GM19351 (cell line): ENCODE measurements around the gene CELSR2.
"Not testable (repeated sequence)": the region's sequence is repeated elsewhere in the genome, so short reads cannot be mapped to it uniquely, and the experiment has no call there.

Experiments
- ATAC-seq: cut with Tn5 transposase; IDR thresholded peaks from one replicate; pipeline ENCODE4 v1.9.1; 2021; ENCODE audit warnings: mild to moderate bottlenecking, moderate library complexity; ENCODE audit not compliant: unreplicated experiment

The CELSR2 gene

GRCh38 chr1:109298666-109299557 lies 49.6 kb downstream of the CELSR2 start:
- ATAC-seq, result no peak

DNA sequence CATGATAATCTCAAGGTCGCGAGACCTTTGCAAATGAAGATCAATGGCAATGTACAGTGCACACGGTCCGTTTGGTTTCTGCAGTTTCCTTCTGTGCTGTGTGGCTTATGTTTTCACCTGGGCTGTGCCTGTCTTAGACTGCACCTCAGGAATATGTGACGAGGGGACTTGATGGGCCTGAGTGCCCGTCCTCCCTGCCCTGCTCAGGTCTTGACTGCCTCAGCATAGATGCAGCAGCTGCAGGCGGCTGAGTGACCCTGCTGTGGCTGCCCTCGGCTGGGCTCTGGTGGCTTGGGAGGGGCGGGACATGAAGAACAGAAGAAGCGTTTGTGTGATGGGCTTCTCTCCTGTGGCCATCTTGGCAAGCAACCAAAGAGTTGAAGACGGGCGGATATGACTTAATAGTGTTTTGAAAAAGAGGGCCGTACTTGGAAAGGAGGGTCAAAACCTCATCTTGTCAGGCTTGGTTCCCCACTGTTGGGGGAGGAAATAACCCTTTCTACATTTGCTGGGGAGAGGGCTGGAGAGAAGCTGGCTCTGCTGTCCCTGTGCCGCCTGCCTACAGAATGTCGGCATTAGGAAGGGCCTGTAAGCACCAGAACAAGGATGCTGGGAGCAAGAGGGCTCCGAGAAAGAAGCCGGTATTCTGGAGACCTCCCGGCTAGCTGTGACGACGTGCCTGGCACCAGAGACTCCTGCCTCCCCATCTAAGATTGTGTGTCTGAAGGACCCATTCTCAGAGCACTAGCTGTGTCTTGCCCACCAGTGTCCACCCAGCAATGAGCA lies 50.4 kb downstream of the CELSR2 start:
- no peak for ATAC-seq

DNA sequence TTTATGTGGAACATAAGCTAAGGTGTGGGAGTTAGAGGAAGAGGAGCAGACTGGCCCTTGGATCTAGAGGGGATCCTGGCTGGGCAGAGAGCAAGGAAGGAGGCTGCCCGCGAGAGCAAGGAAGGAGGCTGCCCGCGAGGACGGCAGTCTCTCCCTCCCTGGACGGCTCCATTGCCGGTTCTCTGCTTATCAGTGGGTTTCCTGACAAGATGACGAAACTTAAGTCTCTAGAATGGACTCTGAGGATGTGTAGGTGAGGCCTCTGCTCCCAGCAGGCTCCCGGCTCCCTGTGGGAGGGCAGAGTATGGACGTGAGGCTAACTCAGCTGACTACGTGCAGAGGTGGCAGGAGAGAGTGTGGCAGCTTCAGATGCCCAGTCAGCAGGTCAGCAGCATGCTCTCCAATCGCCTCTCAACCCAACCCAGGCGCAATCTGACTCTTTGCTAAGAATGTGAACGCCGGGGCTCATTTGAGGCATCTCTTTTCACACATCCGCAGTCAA lies 51.4 kb downstream of the CELSR2 start:
- ATAC-seq, result no peak

DNA sequence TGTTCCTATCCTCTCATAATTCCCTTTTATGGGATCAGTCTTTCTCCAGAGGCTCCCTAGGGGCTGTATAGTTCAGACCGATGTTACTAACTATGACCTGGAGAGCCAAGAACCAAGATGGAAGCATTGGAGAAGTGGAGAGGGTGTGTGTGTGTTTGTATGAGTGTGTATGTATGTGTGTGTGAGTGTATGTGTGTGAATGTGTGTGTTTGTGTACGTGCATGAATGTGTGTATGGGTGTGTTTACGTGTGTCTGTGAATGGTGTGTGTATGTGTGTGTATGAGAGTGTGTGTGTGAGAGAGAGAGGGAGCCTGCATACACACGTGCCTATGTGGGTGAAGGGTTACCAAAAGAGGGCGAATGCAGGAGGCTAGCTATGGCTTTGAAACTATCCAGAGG lies 52.5 kb downstream of the CELSR2 start:
- no peak for ATAC-seq

DNA sequence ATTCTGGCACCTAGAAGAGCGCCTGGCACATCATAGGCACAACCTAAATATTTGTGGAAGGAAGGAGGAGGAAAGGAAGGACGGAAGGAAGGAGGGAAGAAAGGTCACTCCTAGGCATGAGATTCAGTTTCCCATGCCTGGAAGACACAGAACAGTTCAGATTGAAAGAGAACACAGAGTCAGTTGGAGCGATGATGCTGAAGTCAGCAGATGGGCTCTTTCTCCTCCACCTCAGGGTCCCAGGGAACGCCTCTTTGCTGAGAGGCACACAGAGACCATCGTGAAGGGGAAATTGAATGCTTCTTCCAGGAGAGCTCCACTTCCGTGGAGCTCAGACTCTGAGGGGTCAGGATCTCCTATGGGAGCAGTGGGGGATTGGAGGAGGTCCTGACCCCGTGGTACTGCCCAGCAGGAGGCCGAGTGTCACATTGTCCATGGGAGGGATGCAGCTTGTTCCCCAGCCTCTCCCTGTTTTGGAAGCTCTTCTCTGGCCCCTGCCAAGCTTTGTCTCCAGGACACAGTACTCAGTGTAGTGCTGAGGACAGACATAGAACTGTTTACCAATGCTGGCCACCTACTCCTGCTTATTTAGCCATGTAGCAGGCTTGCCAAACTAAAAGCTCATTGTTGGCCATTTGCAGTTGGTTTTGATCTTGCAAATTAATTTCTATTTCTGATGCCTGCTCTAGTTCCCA lies 55.0 kb downstream of the CELSR2 start:
- ATAC-seq, result no peak

- ATAC-seq, result not testable (repeated sequence)
These were observed 56.7 kb downstream of the CELSR2 start for GRCh38 chr1:109305991-109306390.

GRCh38 chr1:109306832-109307273 lies 57.5 kb downstream of the CELSR2 start, which contains the start of gene MYBPHL:
Gene MYBPHL (minus strand): TSS chr1:109307011. CDS start chr1:109306991, 20 bp downstream.
- ATAC-seq, result no peak

DNA sequence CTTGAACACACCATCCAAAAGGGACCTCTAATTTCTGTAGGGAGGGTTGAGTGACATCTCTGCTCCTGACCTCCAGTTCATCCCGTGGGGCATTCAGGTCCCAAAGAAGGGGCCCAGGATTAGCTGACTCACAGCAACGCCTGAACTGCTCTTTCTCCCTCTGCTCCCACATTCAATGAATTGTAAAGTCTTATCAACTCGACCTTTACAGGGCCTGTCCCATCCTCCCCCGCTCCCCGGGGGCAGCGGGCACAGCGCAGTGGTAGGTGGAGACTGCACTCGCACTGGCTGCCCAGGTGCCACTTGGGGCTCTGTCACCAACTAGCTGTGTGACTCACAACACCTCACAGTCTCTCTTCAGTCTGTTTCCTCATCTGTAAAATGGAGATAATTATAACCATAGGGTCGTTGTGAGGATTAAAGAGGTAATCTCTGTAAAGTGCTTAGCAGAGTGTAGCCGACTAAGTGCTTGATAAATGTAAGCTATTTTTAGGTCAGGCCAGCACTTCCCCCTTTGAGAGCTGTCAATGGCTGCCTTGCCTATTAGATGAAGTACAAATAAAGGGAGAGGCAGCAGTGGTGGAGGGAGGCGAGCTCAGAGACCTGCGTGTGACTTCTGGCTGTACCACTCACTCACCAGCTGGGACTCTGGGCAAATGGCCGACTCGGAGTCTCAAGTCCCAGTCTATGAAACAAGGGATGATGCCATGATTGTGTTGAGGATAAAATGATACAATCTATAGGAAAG lies 58.1 kb downstream of the CELSR2 start:
- ATAC-seq, result no peak

GRCh38 chr1:109309347-109309746 lies 60.0 kb downstream of the CELSR2 start:
- ATAC-seq, result no peak

GRCh38 chr1:109312246-109312645 lies 62.9 kb downstream of the CELSR2 start:
- ATAC-seq, result no peak

DNA sequence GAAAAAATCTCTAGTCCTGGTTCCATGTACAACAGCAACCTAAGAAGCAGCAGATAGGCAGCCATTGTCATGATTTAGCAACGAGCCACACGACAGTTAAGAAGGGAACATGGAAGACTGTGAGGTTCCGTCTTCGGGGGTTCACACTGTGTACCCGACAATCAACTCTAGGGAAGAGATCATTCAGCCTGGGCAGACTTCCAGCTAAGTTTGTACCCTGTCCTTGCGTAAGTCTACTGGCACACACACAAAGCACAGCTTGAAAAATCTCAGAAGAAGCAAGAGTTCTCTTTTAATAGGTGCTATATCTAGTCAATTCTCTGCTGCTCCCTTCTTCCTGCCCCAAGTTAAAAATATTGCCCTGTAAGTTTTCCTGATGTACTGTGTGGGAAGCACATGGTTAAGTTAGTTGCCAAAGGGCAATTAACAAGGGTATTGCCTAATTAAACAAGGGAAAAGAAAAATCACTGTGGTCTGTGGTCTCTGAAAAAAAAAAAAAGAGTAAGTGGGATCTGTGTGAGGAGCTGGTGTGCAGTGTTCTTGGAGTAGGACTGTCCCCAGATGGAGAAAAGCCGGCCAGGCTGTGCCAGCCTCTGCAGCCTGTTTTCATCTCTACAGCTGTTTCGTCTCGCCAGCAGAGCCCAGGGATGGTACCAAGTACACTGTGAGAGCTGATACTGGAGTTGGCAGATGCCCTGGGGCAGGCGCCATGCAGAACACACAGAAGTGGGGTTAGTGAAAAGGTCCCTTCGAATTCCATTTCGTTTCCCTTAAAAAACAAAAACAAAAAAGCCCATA lies 63.8 kb downstream of the CELSR2 start:
- no peak for ATAC-seq

- no peak for ATAC-seq
These were observed 65.5 kb downstream of the CELSR2 start for GRCh38 chr1:109314795-109315194.

GRCh38 chr1:109315288-109315687 lies 65.9 kb downstream of the CELSR2 start:
- no peak for ATAC-seq

DNA sequence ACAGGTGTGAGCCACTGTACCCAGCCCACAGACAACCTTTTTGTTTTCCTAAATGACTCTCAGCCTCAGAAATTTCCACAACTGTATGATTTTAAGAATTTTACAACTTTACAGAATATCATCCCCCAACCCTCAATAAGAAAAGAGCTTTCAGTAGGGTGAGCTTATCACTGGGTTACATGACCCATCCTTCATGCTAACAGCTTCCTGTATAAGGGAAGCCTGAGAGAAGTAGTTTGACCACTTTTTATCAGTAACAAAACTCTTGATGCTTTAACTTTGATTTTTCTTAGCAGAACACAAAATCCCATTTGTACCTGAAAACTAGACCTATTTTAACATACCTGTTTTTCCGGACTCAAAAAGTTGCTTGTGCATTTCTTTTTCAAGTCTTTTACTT lies 67.2 kb downstream of the CELSR2 start:
- ATAC-seq, result no peak

DNA sequence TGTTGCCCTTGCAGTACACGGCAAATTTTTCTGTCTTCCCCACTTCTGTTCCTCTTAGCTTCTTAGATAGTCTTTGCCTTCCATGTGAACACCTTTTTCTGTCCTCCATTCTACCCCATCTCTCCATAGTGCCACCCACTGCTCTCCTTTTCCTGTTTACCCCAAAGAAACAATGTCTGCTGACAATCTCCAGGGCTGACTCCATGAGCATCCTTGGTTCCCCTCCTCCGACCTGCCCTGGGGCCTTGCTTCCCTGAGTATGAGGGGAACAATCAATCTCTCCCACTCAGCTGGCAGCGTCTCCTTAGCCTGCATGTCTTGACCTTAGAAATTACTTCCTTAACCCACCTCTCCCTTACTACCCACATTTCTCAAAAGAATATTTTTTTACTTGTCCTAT lies 69.8 kb downstream of the CELSR2 start:
- ATAC-seq, result no peak

DNA sequence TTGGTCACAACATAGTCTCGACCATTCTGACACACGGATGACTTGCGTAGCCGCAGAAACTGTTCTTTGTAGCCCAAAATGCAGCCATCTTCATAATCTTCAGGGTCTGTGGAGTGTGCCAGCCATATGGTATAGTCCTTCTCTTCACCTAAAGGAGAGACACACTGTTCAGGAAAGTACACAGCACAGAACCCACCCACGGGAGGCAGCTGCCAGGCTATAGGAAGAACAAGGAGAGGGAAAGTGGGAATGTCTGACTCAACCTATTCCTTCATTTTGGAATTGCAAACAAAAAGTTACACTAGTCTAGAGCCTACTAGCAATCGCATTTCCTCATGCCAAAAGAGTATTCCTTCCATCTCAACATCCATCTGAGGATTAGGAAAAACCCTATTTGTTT lies 73.6 kb downstream of the CELSR2 start:
- ATAC-seq, result no peak
